NOMO-1 treated with dmso at 0.1 percent for 144 hours (cell line): ENCODE measurements around the gene PSMD7.
"Not testable (repeated sequence)": the region's sequence is repeated elsewhere in the genome, so short reads cannot be mapped to it uniquely, and the experiment has no call there.

Source experiments
- DNase-seq: peaks from one replicate; lab custom pipeline; 2025; ENCODE audit not compliant: unreplicated experiment; lab: John Stamatoyannopoulos, UW

PSMD7 gene

DNA sequence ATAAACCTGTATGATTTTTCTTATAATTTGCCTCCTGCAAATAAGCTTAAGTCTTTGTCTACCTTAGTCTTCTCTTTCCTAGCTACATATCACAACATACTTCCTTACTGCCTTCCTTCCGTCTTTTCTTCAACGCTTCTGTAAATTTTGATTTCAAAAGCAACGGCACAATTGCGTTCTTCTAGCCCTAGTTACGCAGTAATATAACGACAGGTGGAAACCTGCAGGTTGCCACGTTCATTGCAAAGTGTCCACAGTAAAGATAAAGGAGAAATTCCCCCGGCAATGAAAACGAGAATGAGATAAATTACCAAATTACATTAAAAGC lies 546 bp upstream of the PSMD7 start:
- peak; percentile 70 for DNase-seq

DNA sequence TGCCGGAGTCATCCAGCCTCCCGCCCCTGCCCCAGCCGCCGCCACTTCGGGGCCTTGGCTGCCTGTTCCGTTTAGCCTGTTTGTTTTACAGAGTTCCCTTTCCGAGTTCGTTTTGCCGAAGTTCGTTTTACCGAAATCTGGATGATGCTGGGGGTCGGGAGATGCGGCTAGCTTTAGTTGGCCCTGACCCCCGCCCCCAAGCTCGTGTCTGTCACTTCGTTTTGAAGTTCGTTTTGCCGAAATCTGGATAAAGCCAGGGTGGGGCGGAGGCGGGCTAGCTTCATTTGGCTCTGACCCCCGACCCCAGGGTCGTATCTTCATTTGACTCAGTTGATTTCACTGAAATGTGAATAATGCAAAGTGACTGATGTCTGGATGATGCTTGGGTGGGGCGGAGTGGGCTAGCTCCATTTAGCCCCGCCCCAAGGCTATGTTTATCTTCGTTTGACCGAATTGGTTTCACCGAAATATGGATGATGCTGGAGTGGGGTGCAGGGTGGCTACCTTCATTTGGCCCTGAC lies 591 bp downstream of the PSMD7 start:
- DNase-seq: no peak

DNA sequence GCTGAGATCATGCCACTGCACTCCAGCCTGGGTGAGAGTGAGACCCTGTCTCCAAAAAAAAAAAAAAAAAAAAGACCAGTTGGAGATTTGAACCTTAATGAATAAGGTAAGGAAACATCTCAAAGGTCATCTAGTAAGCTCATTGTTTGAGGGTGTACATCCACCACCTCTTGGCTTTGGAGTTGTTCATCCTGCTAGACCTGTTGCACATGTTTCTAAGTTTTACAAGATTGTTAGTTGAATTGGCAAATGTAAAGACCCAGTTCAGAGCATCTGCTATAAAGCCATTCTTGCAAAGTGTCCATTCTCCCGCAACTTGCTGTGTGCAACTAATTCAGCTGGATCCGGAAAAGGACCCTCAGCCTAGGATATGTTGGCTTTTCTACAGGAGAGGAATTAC lies 1.5 kb downstream of the PSMD7 start:
- no peak for DNase-seq

DNA sequence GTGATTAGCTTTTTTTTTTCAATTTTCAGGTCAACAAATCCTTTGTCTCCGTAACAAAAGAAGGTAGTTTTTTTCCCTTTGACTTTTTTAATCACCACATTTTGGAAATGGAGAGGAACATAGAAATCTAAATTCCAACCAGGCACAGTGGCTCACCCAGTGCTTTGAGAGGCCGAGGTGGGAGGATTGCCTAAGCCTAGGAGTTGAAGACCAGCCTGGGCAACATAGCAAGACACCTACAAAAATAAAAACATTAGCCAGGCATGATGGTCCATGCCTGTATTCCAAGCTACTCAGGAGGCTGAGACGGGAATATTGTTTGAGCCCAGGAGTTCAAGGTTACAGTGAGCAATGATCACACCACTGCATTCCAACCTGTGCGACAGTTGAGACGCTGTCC lies 5.7 kb downstream of the PSMD7 start:
- DNase-seq: no peak

DNA sequence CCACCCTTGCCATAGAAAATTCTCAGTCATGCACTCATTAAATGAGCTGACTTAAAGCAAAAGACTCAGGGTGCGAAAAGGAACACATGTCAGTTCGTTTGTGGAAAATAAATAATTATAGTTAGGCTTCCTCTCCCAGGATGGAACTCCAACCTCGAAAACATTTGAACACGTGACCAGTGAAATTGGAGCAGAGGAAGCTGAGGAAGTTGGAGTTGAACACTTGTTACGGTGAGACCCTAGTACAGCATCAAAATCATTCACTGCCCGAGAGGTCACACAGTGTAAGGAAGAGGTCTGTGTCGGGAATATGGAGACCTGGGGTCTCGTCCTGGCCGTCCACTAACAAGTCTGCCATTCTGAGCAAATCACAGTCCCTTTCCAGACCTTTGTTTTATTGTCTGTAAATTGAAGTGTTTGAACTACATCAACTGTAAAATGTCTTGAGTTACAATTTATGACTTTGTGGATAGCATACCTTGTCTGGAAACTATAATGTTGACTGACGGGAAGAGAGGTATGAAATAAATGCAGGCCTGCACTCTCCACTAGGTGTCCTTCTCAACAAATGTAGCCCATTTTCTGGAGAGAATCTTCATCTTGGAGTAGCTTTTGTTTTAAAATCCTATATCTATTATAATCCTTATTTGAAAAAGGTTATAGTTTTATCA lies 7.7 kb downstream of the PSMD7 start:
- no peak for DNase-seq

DNA sequence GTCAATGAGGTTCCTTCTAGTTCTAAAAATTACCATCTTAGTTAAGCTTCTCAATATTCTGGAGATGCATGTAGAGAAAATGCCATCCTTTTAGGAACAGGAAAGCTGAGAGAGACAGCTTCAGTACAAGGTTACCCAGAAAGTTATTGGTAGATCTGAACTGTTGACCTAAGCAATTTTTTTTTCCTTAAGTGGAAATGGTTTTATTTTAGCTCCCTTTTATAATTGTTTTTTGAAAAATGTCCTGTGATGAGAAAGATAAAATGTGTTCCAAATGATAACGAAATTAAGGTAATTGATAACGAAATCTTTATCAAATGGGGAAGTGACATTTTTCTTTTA lies 8.2 kb downstream of the PSMD7 start:
- no peak for DNase-seq

DNA sequence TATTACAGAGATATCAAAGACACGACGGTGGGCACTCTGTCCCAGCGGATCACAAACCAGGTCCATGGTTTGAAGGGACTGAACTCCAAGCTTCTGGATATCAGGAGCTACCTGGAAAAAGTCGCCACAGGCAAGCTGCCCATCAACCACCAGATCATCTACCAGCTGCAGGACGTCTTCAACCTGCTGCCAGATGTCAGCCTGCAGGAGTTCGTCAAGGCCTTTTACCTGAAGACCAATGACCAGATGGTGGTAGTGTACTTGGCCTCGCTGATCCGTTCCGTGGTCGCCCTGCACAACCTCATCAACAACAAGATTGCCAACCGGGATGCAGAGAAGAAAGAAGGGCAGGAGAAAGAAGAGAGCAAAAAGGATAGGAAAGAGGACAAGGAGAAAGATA lies 8.7 kb downstream of the PSMD7 start:
- no peak for DNase-seq

DNA sequence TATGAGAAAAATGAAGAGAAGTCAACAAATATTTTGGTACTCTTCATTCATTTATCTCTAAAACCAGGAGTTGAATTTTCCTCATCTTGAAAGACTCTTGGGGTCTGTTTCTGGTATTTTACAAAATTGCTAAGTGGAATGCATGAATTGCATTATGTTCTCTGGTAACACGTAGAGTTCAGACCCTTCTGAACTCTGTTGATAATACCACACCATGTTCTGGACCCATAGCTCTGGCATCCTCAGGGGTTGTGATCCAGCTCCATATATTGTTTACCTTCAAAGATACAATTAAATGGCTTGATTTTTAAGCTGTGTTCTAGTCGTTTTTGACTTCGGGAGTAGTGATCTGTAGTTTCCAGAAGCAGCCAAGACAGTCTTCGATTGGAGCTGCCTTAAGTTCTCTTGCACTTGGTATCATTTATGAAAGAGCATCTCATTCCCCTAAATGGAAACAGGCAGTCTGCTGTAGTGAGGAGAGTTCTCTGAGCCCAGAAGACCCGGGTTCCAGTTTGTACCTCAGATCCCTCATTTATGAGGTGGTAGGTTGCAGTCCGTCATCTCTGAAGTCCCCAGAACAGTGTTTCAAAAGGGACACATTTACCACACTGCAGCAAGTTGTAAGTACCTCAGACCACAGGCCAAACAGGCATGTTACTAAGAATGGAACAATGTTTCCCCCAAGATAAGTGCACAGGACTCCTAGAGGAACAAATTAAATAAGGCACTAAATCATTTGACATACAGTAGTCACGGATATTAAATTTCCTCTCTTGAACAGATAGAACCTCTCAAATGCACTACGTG lies 9.6 kb downstream of the PSMD7 start:
- DNase-seq: no peak

DNA sequence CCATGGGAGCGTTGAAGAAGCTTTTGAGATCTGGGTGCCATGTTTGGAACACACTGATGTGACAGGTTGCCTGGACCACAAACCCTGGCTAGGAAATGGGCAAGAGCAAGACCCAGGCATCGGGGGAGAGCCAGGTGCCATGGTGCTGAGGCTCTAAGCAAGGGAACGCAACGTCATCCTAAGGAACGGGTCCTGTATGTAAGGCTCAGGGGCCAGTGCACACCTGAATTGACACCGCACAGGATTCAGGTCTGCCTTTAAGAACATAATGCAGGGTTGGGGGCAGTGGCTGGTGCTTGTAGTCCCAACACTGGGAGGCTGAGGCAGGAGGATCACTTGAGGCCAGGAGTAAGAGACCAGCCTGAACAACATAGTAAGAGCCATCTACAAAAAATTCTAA lies 10.8 kb downstream of the PSMD7 start:
- no peak for DNase-seq

DNA sequence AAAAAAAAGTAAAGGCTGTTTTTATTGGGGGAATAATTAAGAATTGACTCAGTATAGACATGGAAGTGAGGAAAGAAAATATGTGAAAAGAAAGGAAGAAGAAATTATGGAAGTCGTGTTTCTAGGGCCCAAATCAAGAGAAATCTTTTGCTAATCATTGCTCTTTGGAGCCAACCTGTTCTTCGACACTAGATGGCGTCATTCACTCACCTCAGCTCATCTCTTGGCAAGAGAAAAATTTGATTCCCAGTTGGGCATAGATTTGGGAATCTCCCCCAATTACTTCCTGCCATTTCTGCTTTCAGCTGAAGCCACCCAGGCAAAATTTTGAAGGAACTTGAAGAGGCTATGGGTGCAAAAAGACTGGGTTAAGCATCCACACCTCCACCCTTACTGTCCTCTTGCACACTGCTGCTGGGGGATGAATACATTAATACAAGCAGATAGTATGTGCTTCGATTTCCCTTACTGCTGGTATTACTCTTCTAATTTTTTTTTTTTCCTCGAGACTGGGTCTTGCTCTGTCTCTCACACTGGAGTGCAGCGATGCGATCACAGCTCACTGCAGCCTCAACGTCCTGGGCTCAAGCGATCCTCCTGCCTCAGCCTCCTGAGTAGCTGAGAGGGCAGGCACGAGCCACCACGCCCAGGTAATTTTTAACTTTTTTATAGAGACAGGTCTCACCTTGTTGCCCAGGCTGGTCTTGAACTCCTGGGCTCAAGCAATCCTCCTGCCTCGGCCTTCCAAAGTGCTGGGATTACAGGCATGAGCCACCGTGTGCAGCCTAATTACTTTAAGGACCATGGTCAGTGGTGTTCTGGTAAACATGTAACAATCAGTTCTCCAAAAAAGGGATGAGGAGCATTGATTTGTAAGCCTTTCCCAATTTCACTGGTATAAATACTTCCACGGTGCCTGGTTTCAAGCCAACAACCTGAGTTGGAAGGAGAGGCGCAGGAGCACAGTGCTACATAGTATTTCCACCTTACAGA lies 13.5 kb downstream of the PSMD7 start:
- DNase-seq: no peak

DNA sequence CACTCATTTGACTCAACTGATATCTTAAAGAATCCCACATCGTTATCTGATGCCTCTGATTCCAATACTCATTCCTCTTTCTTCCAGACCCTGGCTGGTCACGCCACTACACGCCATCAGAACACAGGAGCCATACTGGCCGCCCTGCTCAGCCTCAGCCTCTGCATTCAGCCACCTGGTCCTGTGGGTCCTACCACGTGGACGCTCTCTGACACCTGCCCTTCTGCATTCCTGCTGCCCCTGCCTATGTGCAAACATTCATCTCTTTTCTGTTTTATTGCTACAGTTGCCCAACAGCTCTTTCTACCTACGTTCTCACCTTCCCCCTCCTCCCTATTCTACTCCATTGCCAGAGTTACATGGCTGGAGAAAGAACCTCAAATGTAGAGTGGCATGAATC lies 18.4 kb downstream of the PSMD7 start:
- no peak for DNase-seq

DNA sequence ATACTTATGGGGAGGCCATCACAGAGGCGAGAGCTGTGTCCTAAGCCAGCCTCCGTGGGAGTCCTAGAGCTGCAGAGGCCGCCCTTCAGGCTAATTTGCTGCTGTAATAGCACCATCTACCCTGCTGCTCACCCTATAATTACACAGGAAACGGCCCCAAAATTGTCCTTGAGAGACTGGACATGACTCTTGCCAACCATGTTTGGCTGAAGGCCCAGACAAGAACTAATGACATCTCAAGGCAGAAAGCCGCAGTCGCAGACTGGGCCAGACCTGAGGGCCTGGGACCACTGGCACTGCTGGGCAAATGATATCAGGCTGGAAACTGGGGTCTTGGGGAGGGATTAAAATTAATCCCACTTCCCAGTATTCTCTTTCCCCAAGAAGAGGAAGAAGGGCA lies 24.1 kb downstream of the PSMD7 start:
- DNase-seq: no peak

DNA sequence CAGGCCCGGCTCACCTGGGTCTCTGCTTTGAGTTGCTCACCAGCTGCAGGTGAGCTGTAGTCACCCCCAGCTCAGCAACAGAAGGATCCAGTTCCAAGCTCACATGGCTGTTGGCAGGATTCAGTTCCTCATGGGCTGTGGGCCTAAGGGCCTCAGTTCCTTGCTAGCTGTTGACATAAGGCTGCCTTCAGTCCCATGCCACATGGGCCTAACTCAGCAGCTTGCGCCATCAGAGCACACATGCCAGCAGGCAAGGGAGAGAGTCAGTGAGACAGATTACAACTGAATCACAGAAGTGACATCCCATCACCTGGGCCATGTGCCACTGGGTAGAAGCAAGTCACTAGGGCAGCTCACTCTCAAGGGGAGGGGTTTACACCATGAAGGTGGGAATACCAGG lies 24.7 kb downstream of the PSMD7 start:
- DNase-seq: no peak

DNA sequence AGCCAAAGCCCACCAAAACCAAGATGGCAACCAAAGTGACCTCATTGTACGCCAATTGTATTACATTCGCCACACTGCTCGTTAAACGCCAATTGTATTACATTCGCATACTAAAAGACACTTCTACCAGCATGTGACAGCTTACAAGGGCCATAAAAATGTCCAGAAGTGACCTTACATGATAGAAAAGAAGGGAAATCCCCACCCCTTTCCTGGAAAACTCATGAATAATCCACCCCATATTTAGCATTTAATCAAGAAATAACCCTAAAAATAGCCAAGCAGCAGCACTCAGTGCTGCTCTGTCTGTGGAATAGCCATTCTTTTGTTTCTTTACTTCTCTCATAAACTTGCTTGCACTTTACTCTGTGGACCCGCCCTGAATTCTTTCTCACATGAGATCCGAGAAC lies 25.7 kb downstream of the PSMD7 start:
- no peak for DNase-seq

DNA sequence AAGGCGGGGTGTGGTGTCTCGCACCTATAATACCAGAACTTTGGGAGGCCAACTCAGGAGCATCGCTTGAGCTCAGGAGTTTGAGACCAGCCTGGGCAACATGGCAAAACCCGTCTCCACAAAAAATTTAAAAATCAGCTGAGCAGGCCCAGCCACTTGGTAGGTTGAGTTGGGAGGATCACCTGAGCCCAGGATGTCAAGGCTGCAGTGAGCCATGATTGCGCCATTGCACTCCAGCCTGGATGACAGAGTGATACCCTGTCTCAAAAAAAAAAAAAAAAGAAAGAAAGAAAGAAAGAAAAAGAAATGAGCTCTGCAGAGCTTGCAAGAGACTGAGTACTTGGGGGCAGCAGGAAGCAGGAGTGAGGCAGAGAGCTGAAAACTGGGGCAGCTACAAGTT lies 28.2 kb downstream of the PSMD7 start:
- not testable (repeated sequence) for DNase-seq

DNA sequence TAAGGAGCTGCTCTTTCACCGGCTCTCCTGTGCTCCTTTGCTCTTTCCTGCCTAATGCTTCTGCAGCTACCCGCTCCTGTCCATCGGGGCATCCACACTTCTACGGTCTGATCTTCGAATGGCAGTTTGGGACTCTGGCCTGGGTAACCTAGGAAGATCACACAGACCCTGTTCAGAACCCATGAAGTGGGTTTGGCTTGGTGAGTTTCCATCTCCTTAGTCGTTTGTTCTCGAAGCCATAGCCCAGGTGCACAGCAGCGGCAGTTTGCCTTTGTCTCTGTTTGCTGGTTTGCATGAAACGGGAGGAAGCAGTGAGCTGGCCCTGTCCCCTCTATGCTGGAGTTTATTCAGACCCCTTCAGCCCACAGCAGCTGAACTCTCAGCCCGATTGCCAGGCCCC lies 29.0 kb downstream of the PSMD7 start:
- no peak for DNase-seq

DNA sequence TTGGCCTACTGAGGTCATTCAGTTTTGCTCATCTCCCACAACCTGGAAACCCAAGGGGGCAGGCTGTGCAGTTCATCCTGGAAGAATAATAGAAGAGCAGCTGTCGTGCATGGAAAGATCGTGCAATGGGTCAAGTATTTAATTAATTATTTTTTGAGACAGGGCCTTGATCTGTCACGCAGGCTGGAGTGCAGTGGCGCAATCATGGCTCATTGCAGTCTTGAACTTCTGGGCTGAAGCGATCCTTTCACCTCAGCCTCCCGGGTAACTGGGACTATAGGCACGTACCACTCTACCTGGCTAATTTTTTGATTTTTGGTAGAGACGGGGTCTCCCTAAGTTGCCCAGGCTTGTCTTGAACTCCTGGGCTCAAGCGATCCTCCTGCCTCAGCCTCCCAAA lies 31.7 kb downstream of the PSMD7 start:
- DNase-seq: not testable (repeated sequence)

DNA sequence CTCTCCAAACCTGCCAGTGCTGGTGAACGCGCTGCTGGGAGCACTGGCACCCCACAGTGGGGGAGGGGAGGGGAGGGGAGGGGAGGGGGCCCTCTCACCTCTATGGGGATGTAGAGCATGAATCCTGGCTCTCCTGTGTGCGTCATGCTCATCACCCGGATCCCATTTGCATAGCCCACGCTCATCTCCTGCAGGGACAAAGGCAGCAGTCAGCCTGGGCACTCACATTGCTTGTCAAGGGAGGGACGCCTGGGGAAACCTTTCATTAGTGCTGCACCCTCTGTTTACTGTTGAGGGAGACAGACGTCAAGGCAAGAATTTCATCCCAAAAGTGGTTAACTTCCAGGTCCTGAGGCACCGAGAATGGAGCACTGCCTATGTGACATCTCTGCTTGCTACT lies 35.9 kb downstream of the PSMD7 start:
- DNase-seq: not testable (repeated sequence)

DNA sequence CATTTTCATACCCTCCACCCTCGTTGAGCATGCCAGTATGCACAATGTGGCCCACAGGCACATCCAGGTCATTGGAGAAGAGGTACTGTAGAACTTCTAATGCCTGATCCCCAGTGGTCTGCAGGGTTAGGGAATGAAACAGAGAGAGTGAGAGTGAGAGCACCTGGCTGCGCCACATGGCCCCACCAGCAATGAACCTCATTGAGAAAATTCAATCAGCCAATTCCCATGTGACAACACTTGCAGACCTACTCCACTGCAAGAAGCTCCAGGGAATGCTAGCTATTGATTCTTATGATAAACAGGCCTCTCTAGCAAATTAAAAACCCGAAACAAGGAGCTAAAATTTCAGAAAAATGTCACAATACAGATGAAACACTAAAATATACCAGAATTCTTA lies 40.9 kb downstream of the PSMD7 start:
- DNase-seq: not testable (repeated sequence)

DNA sequence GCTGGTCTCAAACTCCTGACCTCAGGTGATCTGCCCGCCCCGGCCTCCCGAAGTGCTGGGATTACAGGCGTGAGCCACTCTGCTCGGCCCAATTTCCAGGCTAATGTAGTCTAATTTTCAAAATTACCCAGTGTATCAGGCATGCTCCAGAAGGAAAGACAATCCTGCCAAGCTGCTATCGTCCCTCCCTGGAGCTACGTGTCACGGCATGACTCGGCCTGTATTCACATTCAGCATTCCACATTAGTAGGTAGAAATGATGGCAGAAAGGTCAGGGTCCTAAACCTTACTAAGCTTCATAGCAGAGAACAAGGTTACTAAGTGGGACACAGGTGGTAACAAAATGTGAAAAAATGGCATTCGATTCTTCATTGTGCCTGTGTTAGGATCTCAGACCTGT lies 42.6 kb downstream of the PSMD7 start:
- DNase-seq: not testable (repeated sequence)

DNA sequence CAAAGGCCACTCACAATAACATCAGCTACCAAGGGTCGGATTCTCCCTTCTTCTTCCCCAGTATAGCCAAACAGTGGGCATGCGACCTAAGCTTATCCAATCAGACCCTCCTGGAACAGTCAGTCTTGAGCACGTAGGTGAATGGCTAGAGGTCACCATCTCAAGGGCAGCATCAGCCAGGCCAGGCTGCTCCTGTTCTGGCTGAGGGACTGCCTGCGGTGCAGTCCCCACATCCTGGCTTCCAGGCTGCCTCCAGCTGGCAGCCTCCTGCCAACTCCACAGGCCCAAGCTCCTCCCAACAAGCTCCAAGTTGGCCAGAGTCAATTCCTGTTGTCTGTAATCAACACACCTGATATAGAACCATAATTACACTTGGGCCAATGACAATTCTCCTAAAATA lies 56.4 kb downstream of the PSMD7 start:
- not testable (repeated sequence) for DNase-seq
